Measurements from ENCODE around the gene USP17L24.
"Not testable (repeated sequence)": the region's sequence is repeated elsewhere in the genome, so short reads cannot be mapped to it uniquely, and the experiment has no call there.

DNA sequence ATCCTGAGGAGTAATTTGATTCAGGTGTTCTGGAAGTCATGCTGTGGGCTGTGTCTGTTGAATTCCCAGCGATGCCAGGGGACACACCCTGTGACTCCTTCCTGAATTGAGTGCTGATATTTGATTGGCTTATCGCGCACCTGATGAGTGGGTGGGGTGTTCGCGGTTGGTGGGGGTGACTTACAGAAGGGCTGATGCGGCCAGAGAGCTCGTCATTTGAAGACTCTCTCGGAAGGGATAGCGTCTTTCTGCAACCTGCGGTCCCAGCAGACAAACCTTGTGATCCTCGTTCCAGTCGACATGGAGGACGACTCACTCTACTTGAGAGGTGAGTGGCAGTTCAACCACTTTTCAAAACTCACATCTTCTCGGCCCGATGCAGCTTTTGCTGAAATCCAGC is 14.1 kb downstream of the USP17L24 start, which contains the start of gene USP17L5:
- TF ChIP-seq, protein P1, sequence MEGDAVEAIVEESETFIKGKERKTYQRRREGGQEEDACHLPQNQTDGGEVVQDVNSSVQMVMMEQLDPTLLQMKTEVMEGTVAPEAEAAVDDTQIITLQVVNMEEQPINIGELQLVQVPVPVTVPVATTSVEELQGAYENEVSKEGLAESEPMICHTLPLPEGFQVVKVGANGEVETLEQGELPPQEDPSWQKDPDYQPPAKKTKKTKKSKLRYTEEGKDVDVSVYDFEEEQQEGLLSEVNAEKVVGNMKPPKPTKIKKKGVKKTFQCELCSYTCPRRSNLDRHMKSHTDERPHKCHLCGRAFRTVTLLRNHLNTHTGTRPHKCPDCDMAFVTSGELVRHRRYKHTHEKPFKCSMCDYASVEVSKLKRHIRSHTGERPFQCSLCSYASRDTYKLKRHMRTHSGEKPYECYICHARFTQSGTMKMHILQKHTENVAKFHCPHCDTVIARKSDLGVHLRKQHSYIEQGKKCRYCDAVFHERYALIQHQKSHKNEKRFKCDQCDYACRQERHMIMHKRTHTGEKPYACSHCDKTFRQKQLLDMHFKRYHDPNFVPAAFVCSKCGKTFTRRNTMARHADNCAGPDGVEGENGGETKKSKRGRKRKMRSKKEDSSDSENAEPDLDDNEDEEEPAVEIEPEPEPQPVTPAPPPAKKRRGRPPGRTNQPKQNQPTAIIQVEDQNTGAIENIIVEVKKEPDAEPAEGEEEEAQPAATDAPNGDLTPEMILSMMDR (conservative IDR thresholded peaks at IDR 0.05; ENCODE audit: low read length), result not testable (repeated sequence)
- TF ChIP-seq EZH2phosphoT487 (IDR thresholded peaks at IDR 0.05; ENCODE audit: borderline replicate concordance, low read depth, low read length), result not testable (repeated sequence)
